GM23338 (cell line): ENCODE measurements around the gene RNF207. TPM values are rescaled to one million over a fixed set of nuclear protein-coding genes. Genes with fewer than 3 reads are reported as not detected.

ENCODE experiments used
- ATAC-seq: fragments of 200-7000 bp; cut with Tn5 transposase; 3 replicates; pipeline ENCODE4 v1.9.1; 2020
- DNase-seq: peaks from one replicate; pipeline ENCODE4 v3.0.0-alpha.2; 2015; ENCODE audit warnings: low spot score
- H2AFZ ChIP-seq: fragments of 200-600 bp; sonication (generic); 2 replicates; pipeline ENCODE4 v1.8.0; 2016; ENCODE audit warnings: antibody characterized with exemption, mild to moderate bottlenecking, moderate library complexity
- H3F3A ChIP-seq: fragments of 200-600 bp; sonication (generic); replicated peaks from 2 replicates; pipeline ENCODE4 v1.8.0; 2017; ENCODE audit warnings: antibody characterized with exemption, mixed run types, low read depth
- H3K27ac ChIP-seq: fragments of 200-600 bp; sonication (generic); 2 replicates; pipeline ENCODE4 v1.6.1; 2016; ENCODE audit warnings: low read depth
- H3K27me3 ChIP-seq: fragments of 200-600 bp; sonication (generic); 2 replicates; pipeline ENCODE4 v1.8.0; 2016; ENCODE audit warnings: mild to moderate bottlenecking, mixed run types, moderate library complexity; ENCODE audit not compliant: insufficient read depth
- H3K36me3 ChIP-seq: fragments of 200-600 bp; sonication (generic); 2 replicates; pipeline ENCODE4 v1.8.0; 2016; ENCODE audit warnings: mild to moderate bottlenecking; ENCODE audit not compliant: insufficient read depth
- H3K4me1 ChIP-seq: fragments of 200-600 bp; sonication (generic); 2 replicates; pipeline ENCODE4 v1.8.0; 2016; ENCODE audit warnings: mild to moderate bottlenecking, moderate library complexity; ENCODE audit not compliant: insufficient read depth
- H3K4me2 ChIP-seq: fragments of 200-600 bp; sonication (generic); 2 replicates; pipeline ENCODE4 v1.7.1; 2017; ENCODE audit warnings: mixed run types
- H3K4me3 ChIP-seq: fragments of 200-600 bp; sonication (generic); 2 replicates; pipeline ENCODE4 v1.6.1; 2016; ENCODE audit warnings: mixed run types
- H3K79me2 ChIP-seq: fragments of 200-600 bp; sonication (generic); replicated peaks from 2 replicates; pipeline ENCODE4 v1.8.0; 2017; ENCODE audit warnings: mild to moderate bottlenecking; ENCODE audit not compliant: insufficient read depth
- H3K9me2 ChIP-seq: fragments of 200-600 bp; sonication (generic); 2 replicates; pipeline ENCODE4 v1.8.0; 2017; ENCODE audit not compliant: insufficient read depth
- H4K20me1 ChIP-seq: fragments of 200-600 bp; sonication (generic); replicated peaks from 2 replicates; pipeline ENCODE4 v1.8.0; 2017; ENCODE audit warnings: mild to moderate bottlenecking; ENCODE audit not compliant: insufficient read depth
- H3K27ac Mint-ChIP-seq: 2 replicates; pipeline ENCODE4 v1.8.0; 2020; ENCODE audit warnings: inconsistent platforms, mild to moderate bottlenecking, moderate library complexity, mixed read lengths
- H3K27me3 Mint-ChIP-seq: 3 replicates; pipeline ENCODE4 v1.8.0; 2022; ENCODE audit warnings: low read depth, mild to moderate bottlenecking, moderate library complexity, mixed read lengths, inconsistent platforms; ENCODE audit not compliant: insufficient read depth, poor library complexity
- H3K36me3 Mint-ChIP-seq: 3 replicates; pipeline ENCODE4 v1.8.0; 2021; ENCODE audit warnings: low read depth, mild to moderate bottlenecking, inconsistent platforms, moderate library complexity, mixed read lengths
- H3K4me1 Mint-ChIP-seq: 3 replicates; pipeline ENCODE4 v1.8.0; 2020; ENCODE audit warnings: mild to moderate bottlenecking, inconsistent platforms, mixed read lengths
- H3K4me3 Mint-ChIP-seq: 3 replicates; pipeline ENCODE4 v1.8.0; 2021; ENCODE audit warnings: moderate library complexity, mild to moderate bottlenecking, inconsistent platforms, mixed read lengths
- H3K9me3 Mint-ChIP-seq: 3 replicates; pipeline ENCODE4 v1.8.0; 2020; ENCODE audit warnings: moderate library complexity, mild to moderate bottlenecking, inconsistent platforms, mixed read lengths
- CREB1 ChIP-seq: fragments of 250-450 bp; sonication (Bioruptor Pico); IDR thresholded peaks from 2 replicates; pipeline ENCODE4 v1.5.0; 2020; ENCODE audit warnings: low read depth, mild to moderate bottlenecking, moderate library complexity
- CTCF ChIP-seq, 2 experiments: fragments of 200-600 bp in 1 of 2; sonication (generic) in 1 of 2; conservative IDR thresholded peaks; 2 replicates each; pipeline versions ENCODE4 v1.5.1 to v1.6.1; 2016 to 2017; ENCODE audit warnings: antibody characterized with exemption in 2 of 2, low read depth in 2 of 2, mild to moderate bottlenecking in 2 of 2, moderate library complexity in 1 of 2
- ETS1 ChIP-seq: IDR thresholded peaks from 2 replicates; pipeline ENCODE4 v1.6.1; 2016; ENCODE audit warnings: antibody characterized with exemption
- EZH2 ChIP-seq: fragments of 200-600 bp; sonication (generic); IDR thresholded peaks from one replicate; pipeline ENCODE4 v1.8.0; 2017; ENCODE audit warnings: antibody characterized with exemption, mild to moderate bottlenecking, low read depth; ENCODE audit not compliant: unreplicated experiment
- EZH2phosphoT487 ChIP-seq: fragments of 200-600 bp; sonication (generic); IDR thresholded peaks from one replicate; pipeline ENCODE4 v1.8.1; 2018; ENCODE audit warnings: antibody characterized with exemption; ENCODE audit not compliant: unreplicated experiment
- JUNB ChIP-seq: IDR thresholded peaks from one replicate; pipeline ENCODE4 v1.6.1; 2016; ENCODE audit warnings: antibody characterized with exemption; ENCODE audit not compliant: unreplicated experiment
- NANOG ChIP-seq: IDR thresholded peaks from 2 replicates; pipeline ENCODE4 v1.6.1; 2016; ENCODE audit warnings: antibody characterized with exemption, borderline replicate concordance
- POLR2AphosphoS5 ChIP-seq: IDR thresholded peaks from 2 replicates; pipeline ENCODE4 v1.6.1; 2016; ENCODE audit warnings: antibody characterized with exemption, low read depth
- REST ChIP-seq: IDR thresholded peaks from one replicate; pipeline ENCODE4 v1.6.1; 2018; ENCODE audit warnings: antibody characterized with exemption; ENCODE audit not compliant: unreplicated experiment
- STAT1 ChIP-seq: IDR thresholded peaks from one replicate; pipeline ENCODE4 v1.6.1; 2016; ENCODE audit warnings: antibody characterized with exemption; ENCODE audit not compliant: unreplicated experiment
- ZNF114 ChIP-seq: fragments of 250-450 bp; sonication (Bioruptor Pico); IDR thresholded peaks from 2 replicates; pipeline ENCODE4 v1.5.0; 2020; ENCODE audit warnings: mild to moderate bottlenecking, moderate library complexity
- ZNF331 ChIP-seq: fragments of 250-450 bp; sonication (Bioruptor Pico); IDR thresholded peaks from 2 replicates; pipeline ENCODE4 v1.5.0; 2020; ENCODE audit warnings: low read depth, mild to moderate bottlenecking, moderate library complexity
- ZNF462 ChIP-seq: fragments of 250-450 bp; sonication (Bioruptor Pico); IDR thresholded peaks from 2 replicates; pipeline ENCODE4 v1.5.0; 2020; ENCODE audit warnings: mild to moderate bottlenecking, moderate library complexity
- polyA plus RNA-seq: library from polyadenylated mRNA; unstranded; fragments of >200 nt; fragmentation: Nextera tagmentation; extraction: Ambion mirVana; gene quantifications from 2 replicates; pipeline ENCODE4 v1.2.1, GENCODE V29; 2016
- total RNA-seq: library from RNA; depleted of rRNA; stranded (reverse); fragments of >200 nt; shearing (Covaris generic); gene quantifications from 2 replicates; pipeline ENCODE4 v1.2.3, GENCODE V29; 2014

Gene RNF207
- total and polyA plus RNA-seq, 2 experiments from 2014 or later = 1.7 to 2.9 TPM

- H3K36me3 Mint-ChIP-seq = peaks cover 66% of the 10 kb centered on the region
- Histone ChIP-seq H3K4me2 (no peak overlapping the region), H3K36me3 (peaks cover 29% of the 10 kb centered on the region), H3K4me3 (no peak overlapping the region), H3K79me2 (peaks cover 11% of the 10 kb centered on the region), H2AFZ (no peak overlapping the region), H3F3A (peaks cover 12% of the 10 kb centered on the region; the same call in 1 of the 2 replicates), H3K4me1 (no peaks in the 10 kb centered on the region), H3K9me2 (no peaks in the 10 kb centered on the region), H3K27ac (no peak overlapping the region), H3K27me3 (no peaks in the 10 kb centered on the region), H4K20me1 (peaks cover 28% of the 10 kb centered on the region)
- ATAC-seq = no peak
- H3K27me3 Mint-ChIP-seq = peaks cover 16% of the 10 kb centered on the region
- H3K27ac Mint-ChIP-seq = no peak overlapping the region
- TF ChIP-seq EZH2phosphoT487 (no peak), REST (no peak), ETS1 (no peak), EZH2 (no peak), ZNF331 (no peak), STAT1 (no peak), ZNF114 (CRISPR knock-in tag) (no peak), JUNB (no peak), NANOG (no peak), CTCF (conservative IDR thresholded peaks at IDR 0.05; ENCODE audit: low read depth in 2 of 2) (no peak), POLR2AphosphoS5 (no peak), ZNF462 (CRISPR knock-in tag) (no peak), CREB1 (CRISPR knock-in tag) (no peak)
- H3K4me1 Mint-ChIP-seq = peaks cover under 1% of the 10 kb centered on the region; the same call in 1 of the 3 replicates
- no peak for DNase-seq
- no peaks in the 10 kb centered on the region for H3K9me3 Mint-ChIP-seq
- H3K4me3 Mint-ChIP-seq = no peak overlapping the region
Measured at GRCh38 chr1:6223617-6224016, 17.7 kb downstream of the RNF207 start.
